ENCODE measurements around the gene BAIAP3.

The BAIAP3 gene

DNA sequence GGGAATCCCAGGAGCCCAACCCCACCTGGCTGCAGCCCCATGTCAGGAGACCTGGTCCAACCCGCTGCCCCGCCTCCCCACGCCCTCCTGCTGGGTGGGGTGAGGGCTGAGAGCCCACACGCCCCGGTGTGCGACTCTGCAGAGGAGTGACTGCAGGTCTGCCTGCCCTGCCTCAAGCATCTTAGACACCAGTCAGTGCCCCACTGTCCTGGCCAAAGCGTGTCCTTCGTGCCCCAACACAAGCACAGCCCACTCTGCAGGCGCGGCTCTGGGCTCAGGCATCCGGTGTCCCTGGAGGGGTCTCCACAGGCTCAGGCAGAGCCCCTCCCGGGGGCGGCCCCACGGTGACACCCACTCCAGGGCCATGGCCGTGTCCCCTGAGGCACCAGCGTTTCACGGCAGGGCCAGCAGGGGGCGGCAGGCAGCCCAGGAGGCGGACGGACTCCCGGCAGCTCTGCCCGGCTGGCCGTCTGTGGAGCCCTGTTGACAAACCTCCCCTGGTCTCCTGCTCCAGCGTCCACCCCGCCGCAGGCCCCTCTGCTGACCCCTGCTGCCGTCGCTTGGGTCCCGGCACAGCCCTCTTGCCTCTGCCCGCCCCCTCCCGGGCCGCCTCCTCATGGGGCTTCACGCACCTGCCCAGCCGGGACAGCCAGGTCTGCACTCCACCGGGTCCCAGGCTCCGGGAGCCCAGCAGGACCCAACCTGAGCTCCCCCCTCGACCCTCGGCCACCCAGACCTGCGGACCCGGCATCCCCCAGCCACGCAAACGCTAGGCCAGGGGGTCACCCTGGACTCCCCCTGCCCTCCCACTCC is 32.6 kb upstream of the BAIAP3 start:
- peak; percentile 88 for DNase-seq

DNA sequence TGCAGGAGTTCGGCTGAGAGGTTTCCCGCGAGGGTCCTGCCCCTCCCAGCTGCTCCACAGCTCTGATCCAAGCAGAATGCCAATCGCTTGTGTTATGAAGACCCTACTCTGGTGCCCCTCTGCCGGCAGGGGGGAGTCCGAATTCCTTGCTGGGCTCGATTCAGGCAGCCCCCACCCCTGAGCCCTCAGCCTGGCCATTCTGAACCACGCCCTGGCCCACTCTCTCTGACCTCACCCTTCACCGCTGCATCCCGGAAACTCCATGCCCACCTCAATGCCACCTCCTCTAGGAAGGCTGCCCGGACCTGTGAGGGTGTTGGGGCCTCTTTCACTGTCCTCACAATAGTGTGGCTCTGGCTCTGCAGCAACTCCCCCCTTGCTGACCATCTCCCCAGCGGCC is 31.9 kb upstream of the BAIAP3 start:
- no peak for DNase-seq

DNA sequence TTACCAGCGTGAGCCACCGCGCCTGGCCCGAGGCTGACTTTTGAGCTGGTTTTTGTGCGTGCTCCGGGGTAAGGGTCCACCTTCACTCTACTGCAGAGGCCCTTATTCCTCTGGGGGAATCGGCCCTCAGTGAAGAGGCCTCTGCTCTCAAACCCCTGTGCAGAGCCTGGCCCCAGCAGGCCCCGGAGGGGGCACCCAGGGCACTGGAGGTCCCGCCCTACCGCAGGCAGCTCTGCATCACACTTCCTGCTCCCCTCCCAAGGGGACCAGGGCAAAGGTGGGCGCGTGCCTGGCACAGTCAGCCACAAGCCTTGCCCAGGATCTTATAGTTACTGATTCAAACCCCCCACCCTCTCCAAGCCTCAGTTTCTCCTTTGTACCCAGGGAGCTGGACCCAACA is 27.6 kb upstream of the BAIAP3 start:
- DNase-seq = peak; percentile 46

DNA sequence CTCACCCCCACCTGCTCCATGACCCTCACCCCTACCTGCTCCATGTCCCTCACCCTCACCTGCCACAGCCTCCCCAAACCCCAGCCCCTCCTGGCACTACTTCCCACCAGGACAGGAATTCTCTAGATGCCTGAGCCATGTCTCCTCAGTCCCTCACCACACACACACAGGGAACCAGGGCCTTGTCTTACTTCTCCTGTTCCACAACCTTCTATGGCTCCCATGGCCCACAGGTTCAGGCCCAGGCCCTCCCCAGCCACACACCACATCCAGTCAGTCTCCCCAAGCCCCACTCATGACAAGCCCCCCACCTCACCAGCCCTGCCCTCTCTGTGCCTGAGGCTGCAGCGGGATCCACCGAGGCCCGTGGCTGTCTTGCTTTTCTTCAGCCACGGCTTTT is 27.1 kb upstream of the BAIAP3 start:
- no peak for DNase-seq

- DNase-seq = no peak
These were observed 25.1 kb upstream of the BAIAP3 start for GRCh38 chr16:1308036-1308976.

DNA sequence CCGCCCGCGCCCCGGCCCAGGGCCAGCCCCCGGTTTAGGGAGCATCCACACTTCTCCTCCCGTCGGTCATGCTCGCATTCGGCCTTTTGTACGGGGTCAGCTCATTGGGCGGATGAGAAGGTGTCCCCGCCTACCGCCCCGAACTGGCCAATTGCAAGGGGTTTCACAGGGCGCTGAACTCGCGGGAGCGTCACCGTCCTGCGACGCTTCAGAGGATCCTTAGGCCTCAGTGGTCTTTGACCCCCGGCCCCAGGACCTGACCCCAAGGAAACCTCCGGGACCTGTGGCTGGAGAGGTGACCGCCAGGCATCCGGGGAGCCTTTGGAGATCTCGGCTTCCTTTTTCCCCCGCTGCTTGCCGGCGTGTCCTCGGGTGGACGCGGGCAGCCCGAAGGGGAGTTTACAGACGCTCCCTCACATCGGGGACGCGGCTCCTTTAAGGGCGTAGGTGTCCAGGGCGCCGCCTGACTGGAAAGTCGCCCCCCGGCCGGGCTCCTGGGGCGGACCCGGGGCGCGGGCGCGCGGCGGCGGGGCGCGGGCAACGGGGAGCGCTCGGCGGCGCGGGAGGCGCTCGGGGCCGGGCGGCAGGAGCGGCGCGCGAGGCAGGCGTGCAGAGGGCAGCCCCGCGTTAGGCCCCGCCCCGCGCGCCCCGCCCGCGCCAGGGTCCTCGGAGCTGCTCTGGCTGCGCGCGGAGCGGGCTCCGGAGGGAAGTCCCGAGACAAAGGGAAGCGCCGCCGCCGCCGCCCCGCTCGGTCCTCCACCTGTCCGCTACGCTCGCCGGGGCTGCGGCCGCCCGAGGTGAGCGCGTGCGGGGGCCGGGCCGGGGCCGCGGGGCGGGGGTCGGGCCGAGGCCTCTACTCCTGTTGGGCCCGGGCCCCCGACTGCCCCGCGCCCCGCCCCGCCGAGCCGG is 24.2 kb upstream of the BAIAP3 start, which contains the start of gene UBE2I:
TSS of gene UBE2I (plus strand) at position 660 of the 909 bp plus-strand sequence. CDS start 4,395 bp downstream, outside the sequence.
- peak; percentile 99 for DNase-seq

DNA sequence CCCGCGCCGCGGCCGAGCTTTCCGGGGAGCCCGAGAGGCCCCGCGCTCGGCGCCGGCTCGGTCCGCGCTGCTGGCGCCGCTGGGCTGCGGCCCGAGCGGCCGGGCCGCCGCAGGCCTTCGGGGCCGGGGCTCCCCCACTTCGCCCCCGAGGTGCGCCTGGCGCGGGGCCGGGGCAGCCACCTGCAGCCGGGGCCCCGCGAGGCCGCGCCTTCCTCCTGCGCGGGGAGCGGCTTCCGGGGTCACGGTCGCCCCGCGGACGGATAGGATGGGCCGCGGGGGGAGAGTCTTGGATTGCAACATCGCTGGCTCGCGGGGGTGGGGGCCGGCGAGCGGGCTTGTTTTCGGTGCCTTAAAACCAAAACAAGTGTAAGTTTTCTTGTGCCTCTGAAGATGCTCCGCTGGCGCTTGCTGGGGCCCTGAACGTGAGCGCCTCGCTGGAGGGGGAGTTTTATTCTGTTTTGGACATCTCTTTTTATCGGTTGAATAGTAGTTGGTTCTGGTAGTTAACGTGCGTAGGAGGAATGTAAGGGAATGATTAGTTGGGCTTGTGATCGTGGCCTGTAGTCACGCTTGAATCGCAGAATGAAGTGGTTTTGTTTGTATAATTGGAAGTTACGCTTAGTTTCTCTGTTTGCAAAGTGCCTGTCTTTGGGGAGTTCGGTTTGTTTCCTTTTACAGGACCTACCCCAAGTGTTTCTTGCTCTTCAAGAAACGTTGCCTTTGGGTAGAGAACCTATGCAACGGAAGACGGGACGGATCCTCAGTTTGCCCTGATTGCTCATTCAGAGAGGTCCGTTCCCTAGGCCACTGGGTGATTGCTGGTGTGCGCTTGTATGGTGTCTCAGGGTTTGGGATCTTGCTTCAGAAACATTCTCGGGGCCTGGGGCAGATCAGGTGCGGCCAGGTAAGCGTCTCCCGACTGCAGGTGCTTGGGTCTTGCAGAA is 23.3 kb upstream of the BAIAP3 start:
- peak; percentile 72 for DNase-seq

DNA sequence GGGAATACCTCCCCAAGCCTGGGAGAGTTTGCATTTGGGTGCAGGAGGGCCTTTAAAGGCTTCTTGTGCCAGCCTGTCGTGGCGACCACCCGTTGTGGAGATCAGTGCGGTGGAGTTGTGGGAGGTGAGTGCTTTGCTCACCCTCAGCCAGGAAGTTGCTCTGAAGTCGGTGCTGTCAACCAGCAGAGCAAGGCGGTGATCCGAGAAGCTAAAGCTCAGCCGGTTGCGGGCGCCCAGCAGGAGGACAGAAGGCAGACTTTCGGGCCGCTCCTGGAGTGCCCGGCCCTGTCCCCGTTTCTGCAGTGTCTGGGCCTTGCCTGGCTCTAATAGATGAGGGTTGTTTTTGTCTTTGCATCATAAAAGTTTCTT is 22.6 kb upstream of the BAIAP3 start:
- DNase-seq = peak; percentile 46

DNA sequence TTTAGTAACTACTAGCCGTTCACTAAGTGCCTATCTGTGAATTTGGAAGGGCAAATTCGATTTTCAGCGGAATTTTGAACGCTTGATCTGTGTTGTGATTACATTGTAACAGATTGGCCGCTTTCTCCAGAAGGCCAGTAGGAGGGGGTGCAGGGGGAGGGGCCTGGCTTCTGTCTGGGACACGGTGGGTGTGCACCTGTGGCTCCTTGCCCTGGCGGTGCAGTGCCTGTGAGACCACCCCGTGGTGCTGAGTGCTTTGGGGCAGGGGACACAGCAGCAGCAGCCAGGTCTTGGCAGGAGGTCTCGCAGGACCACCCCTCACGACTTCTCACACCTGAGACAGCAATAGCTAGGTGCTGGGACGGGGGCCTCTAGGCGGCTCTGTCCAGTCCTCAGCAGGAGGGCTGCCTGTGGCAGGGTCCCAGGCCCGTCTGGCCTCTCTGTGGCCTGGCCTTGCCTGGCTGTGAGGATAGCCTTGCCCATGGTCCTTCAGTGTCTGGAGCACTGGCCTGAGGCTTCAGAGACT is 22.2 kb upstream of the BAIAP3 start:
- no peak for DNase-seq

DNA sequence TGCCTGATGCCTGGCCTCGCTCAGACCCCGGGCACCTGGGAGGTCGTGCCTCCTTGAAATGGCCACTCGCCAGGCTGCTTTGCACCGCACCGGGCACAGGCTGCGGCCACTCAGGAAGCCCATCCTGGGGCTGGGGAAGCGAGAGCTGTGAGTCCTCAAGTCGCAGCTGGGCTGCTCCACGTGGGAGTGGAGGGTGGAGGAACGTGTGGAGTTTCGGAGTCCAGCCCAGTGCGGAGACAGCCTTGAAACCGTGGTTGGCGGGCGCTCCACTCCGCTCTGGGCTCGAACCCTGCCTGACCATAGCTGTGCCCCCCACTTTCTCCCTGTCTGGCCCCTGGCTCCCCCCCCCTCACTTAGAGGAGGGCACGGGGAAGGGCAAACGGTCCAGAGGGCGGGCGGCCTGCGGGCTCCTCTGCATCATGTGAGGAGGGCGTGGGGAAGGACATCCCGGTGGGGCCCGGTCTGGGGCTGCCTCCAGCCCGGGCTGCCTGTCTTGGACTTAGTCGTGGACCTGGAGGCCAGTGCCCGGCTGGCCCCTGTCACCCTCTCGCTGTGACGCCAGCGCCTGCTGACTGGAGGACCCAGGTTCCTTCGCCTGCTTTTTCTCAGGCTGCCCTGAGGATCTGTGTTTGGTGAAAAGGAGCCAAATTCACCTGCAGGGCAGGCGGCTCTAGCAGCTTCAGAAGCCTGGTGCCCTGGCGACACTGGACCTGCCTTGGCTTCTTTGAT is 21.5 kb upstream of the BAIAP3 start:
- DNase-seq = no peak

DNA sequence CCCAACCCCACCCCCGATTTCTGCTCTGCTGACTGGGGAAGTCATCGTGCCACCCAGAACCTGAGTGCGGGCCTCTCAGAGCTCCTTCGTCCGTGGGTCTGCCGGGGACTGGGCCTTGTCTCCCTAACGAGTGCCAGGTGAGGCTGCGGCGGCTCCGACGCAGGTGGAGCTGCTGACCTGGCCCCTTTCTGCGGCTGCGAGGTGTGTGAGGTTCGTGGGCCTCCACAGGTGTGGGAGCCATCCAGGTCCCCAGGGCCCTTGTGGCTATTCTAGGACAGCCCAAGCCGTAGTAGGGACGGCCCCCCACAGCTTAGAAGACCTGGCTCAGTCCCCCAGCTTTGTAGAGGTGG is 21.0 kb upstream of the BAIAP3 start:
- DNase-seq = no peak

GRCh38 chr16:1312903-1313302 is 20.5 kb upstream of the BAIAP3 start:
- DNase-seq = no peak

DNA sequence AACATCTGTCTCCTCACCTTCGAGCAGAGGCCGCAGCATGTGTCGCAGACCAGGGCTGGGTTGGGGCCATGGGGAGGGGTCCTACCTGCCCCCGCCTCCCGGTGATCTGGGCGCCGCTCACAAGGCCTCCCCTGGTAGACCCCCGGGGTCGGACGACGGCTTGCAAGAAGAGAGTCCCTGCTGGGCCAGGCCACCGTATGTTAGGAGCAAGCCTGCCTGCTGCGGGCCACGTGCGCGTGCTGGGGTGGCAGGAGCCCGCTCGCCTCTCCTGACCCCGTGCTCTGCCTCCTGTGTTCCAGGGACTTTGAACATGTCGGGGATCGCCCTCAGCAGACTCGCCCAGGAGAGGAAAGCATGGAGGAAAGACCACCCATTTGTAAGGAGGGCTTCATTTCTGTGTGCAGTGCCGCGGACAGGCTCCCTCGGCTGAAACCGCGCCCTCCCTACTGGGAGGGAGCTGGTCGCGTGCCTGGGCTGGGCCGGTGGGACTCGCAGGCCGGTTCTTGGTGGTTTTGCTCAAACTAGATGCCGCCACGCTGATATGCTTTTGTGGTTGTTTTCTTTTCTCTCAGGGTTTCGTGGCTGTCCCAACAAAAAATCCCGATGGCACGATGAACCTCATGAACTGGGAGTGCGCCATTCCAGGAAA is 19.6 kb upstream of the BAIAP3 start:
- no peak for DNase-seq

- DNase-seq = no peak
These were observed 18.9 kb upstream of the BAIAP3 start for GRCh38 chr16:1314399-1315068.

GRCh38 chr16:1315081-1316032 is 18.1 kb upstream of the BAIAP3 start:
- no peak for DNase-seq

DNA sequence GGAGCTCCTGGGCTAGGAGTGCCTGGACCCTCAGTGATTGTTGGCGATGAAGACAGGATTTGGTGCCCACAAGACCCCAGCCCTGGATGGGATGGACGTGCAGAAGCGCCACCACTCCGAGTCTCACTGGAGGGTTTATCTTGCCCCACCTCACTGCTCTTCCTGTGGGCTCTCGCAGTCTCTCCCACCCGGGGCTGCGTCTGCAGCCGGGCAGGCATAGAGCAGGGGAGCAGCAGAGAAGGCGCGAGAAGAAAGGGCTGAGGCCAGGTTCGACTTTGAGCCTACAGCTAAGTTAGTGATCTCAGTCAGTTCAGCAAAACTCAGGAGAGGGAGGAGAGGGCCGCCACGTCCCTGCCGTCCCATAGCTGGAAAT is 17.4 kb upstream of the BAIAP3 start:
- no peak for DNase-seq

- no peak for DNase-seq
These were observed 15.8 kb upstream of the BAIAP3 start for GRCh38 chr16:1317479-1318267.

DNA sequence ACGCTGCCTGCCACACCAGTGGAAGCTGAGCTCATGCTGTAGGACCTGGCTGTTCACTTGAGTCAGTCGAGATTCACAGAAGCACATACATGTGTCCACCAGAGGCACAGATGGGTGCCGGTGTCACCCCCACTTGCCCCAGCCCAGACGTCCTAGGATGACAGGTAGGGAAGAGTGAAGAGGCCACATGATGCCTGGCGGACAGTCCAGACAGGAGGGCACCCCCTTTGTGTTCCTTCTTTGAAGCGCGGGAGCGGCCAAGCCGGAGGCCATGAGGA is 15.2 kb upstream of the BAIAP3 start:
- no peak for DNase-seq

All from stimulated activated CD8-positive, alpha-beta memory T cell treated with anti-CD3 and anti-CD28 coated beads, Interleukin-4, amount 100 ng/mL, for 48 hours (primary cell).